GM12878 (cell line): ENCODE results near the gene IPCEF1.

Source experiments
- CREM ChIP-seq: IDR thresholded peaks from 2 replicates; pipeline ENCODE4 v1.6.1; 2014; ENCODE audit warnings: antibody characterized with exemption, low read depth
- E2F4 ChIP-seq: IDR thresholded peaks from 2 replicates; pipeline ENCODE4 v1.6.1; 2012; ENCODE audit warnings: low read depth, low read length, improper control_type of control experiment
- EZH2 ChIP-seq: IDR thresholded peaks from 2 replicates; pipeline ENCODE4 v1.6.1; 2012; ENCODE audit warnings: low read depth, mild to moderate bottlenecking, control low read depth, inconsistent platforms, low read length, borderline replicate concordance; ENCODE audit not compliant: control insufficient read depth
- FOXK2 ChIP-seq: fragments of 450-650 bp; IDR thresholded peaks from 2 replicates; pipeline ENCODE4 v1.6.1; 2017; ENCODE audit warnings: mild to moderate bottlenecking, moderate library complexity
- NBN ChIP-seq: fragments of 450-650 bp; IDR thresholded peaks from 2 replicates; pipeline ENCODE4 v1.6.1; 2016
- POLR2A ChIP-seq: IDR thresholded peaks from 2 replicates; pipeline ENCODE4 v1.6.1; 2011; ENCODE audit warnings: low read depth, mild to moderate bottlenecking, low read length
- POLR2AphosphoS5 ChIP-seq: IDR thresholded peaks from 2 replicates; pipeline ENCODE4 v1.6.1; 2011; ENCODE audit warnings: mild to moderate bottlenecking, low read length, inconsistent platforms
- RAD21 ChIP-seq: IDR thresholded peaks from 2 replicates; pipeline ENCODE4 v1.6.1; 2011; ENCODE audit warnings: mild to moderate bottlenecking, low read depth, low read length, moderate library complexity; ENCODE audit not compliant: insufficient read depth
- SPI1 ChIP-seq: IDR thresholded peaks from 2 replicates; pipeline ENCODE4 v1.6.1; 2011; ENCODE audit warnings: low read depth, mild to moderate bottlenecking, low read length, moderate library complexity, borderline replicate concordance; ENCODE audit not compliant: insufficient read depth
- YY1 ChIP-seq: IDR thresholded peaks from 2 replicates; pipeline ENCODE4 v1.6.1; 2011; ENCODE audit warnings: low read depth, mild to moderate bottlenecking, low read length
- TF ChIP-seq, protein P1 (sequence below): fragments of 450-650 bp; IDR thresholded peaks from 2 replicates; pipeline ENCODE4 v1.6.1; 2016; ENCODE audit warnings: mild to moderate bottlenecking
- TF ChIP-seq, protein P2 (sequence below), 3 experiments: IDR thresholded peaks in 2 of 3; conservative IDR thresholded peaks in 1 of 3; 2 replicates each; pipeline ENCODE4 v1.5.1; 2011; ENCODE audit warnings: low read depth in 3 of 3, low read length in 3 of 3, mild to moderate bottlenecking in 3 of 3, control low read depth in 2 of 3, moderate library complexity in 2 of 3, inconsistent platforms in 1 of 3, mixed read lengths in 1 of 3; ENCODE audit not compliant: control insufficient read depth in 2 of 3, insufficient read depth in 1 of 3; ENCODE audit errors: extremely low read depth in 1 of 3

- no peak for TF ChIP-seq POLR2A
- TF ChIP-seq, protein P1, sequence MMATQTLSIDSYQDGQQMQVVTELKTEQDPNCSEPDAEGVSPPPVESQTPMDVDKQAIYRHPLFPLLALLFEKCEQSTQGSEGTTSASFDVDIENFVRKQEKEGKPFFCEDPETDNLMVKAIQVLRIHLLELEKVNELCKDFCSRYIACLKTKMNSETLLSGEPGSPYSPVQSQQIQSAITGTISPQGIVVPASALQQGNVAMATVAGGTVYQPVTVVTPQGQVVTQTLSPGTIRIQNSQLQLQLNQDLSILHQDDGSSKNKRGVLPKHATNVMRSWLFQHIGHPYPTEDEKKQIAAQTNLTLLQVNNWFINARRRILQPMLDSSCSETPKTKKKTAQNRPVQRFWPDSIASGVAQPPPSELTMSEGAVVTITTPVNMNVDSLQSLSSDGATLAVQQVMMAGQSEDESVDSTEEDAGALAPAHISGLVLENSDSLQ: no peak
- TF ChIP-seq YY1: no peak
- no peak for TF ChIP-seq EZH2
- TF ChIP-seq, protein P2, sequence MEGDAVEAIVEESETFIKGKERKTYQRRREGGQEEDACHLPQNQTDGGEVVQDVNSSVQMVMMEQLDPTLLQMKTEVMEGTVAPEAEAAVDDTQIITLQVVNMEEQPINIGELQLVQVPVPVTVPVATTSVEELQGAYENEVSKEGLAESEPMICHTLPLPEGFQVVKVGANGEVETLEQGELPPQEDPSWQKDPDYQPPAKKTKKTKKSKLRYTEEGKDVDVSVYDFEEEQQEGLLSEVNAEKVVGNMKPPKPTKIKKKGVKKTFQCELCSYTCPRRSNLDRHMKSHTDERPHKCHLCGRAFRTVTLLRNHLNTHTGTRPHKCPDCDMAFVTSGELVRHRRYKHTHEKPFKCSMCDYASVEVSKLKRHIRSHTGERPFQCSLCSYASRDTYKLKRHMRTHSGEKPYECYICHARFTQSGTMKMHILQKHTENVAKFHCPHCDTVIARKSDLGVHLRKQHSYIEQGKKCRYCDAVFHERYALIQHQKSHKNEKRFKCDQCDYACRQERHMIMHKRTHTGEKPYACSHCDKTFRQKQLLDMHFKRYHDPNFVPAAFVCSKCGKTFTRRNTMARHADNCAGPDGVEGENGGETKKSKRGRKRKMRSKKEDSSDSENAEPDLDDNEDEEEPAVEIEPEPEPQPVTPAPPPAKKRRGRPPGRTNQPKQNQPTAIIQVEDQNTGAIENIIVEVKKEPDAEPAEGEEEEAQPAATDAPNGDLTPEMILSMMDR (IDR thresholded peaks at IDR 0.05 in 2 of 3, conservative IDR thresholded peaks at IDR 0.05 in 1 of 3; ENCODE audit: control insufficient read depth in 2 of 3, extremely low read depth in 1 of 3, insufficient read depth in 1 of 3, low read depth in 3 of 3, low read length in 3 of 3): no peak
- no peak for TF ChIP-seq E2F4
- TF ChIP-seq CREM: no peak
- no peak for TF ChIP-seq NBN
- no peak for TF ChIP-seq SPI1
- no peak for TF ChIP-seq RAD21
- no peak for TF ChIP-seq FOXK2
- no peak for TF ChIP-seq POLR2AphosphoS5
These were observed 150.5 kb downstream of the IPCEF1 start for GRCh38 chr6:154206141-154206540.
